ENCODE measurements around the gene DLG2. TPM values are rescaled to one million over a fixed set of nuclear protein-coding genes. Genes with fewer than 3 reads are reported as not detected.

Gene DLG2
- total and polyA plus RNA-seq, 9 of the 15 experiments (the other 6 are each of a cell fraction or from before 2014, with no cell fraction given) = 0.52 to 1.6 (median 0.95) TPM

DNA sequence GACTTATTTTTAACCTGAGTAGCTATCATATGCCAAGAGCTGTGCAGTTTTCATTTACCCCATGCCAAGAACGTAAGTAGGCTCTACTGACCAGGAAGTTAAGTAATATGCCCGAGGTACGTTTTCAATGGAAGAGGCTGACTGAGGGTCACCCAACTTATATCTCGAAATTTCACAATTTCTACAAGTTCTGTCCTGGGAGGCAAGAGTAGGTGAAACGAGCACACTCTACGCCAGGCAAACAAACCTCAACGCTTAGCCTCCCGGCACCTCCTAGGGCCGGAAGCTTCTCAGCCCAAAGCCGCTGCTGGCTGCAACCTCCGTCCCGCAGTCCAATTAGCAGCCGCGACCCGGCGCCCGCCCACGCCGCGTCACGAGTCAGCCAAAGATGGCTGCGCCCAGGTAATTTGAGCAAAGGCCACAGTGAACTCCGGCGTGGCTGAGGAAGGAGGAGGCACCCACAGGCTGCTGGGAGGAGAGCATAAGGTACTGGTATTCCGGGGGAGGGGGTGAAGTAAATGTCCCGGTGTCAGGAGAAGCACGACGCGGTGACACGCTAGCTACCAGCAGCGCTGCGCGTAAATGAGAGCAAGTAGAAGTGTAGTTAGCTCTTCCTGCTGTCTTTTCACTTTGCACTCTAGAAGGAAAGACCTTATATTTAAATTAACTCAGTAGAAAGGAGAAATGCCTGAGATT, 20.6 kb upstream of the DLG2 start, which contains the start of gene TMEM126A (continued):
- TF ChIP-seq SAFB2 (IDR thresholded peaks at IDR 0.05; ENCODE audit: borderline replicate concordance, low read depth, low read length, severe bottlenecking) = no peak
- TF ChIP-seq, protein P1, sequence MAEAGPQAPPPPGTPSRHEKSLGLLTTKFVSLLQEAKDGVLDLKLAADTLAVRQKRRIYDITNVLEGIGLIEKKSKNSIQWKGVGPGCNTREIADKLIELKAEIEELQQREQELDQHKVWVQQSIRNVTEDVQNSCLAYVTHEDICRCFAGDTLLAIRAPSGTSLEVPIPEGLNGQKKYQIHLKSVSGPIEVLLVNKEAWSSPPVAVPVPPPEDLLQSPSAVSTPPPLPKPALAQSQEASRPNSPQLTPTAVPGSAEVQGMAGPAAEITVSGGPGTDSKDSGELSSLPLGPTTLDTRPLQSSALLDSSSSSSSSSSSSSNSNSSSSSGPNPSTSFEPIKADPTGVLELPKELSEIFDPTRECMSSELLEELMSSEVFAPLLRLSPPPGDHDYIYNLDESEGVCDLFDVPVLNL (CRISPR knock-in tag; IDR thresholded peaks at IDR 0.05; ENCODE audit: low read depth) = 0 out of 2 replicates have a peak, but pooled peaks have one; percentile 63
- TF ChIP-seq CREBBP (IDR thresholded peaks at IDR 0.05; ENCODE audit: low read depth, low read length) = no peak
- no peak for TF ChIP-seq XRCC4 (IDR thresholded peaks at IDR 0.05; ENCODE audit: extremely low read depth, insufficient read depth, insufficient read length)
- TF ChIP-seq, protein P2, sequence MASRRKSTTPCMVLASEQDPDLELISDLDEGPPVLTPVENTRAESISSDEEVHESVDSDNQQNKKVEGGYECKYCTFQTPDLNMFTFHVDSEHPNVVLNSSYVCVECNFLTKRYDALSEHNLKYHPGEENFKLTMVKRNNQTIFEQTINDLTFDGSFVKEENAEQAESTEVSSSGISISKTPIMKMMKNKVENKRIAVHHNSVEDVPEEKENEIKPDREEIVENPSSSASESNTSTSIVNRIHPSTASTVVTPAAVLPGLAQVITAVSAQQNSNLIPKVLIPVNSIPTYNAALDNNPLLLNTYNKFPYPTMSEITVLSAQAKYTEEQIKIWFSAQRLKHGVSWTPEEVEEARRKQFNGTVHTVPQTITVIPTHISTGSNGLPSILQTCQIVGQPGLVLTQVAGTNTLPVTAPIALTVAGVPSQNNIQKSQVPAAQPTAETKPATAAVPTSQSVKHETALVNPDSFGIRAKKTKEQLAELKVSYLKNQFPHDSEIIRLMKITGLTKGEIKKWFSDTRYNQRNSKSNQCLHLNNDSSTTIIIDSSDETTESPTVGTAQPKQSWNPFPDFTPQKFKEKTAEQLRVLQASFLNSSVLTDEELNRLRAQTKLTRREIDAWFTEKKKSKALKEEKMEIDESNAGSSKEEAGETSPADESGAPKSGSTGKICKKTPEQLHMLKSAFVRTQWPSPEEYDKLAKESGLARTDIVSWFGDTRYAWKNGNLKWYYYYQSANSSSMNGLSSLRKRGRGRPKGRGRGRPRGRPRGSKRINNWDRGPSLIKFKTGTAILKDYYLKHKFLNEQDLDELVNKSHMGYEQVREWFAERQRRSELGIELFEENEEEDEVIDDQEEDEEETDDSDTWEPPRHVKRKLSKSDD (conservative IDR thresholded peaks at IDR 0.05; ENCODE audit: low read length) = 0 out of 2 replicates have a peak, but pooled peaks have one; percentile 12
- no peak for TF ChIP-seq DDX20 (tag; IDR thresholded peaks at IDR 0.05; ENCODE audit: low read depth)
- TF ChIP-seq NR2C1 (IDR thresholded peaks at IDR 0.05) = peak; percentile 70
- TF ChIP-seq NR2C1 (tag; IDR thresholded peaks at IDR 0.05) = peak; percentile 83
- TF ChIP-seq MBD1 (CRISPR knock-in tag; IDR thresholded peaks at IDR 0.05) = no peak
- no peak for TF ChIP-seq RBM15 (IDR thresholded peaks at IDR 0.05; ENCODE audit: insufficient read depth, low read length)
- TF ChIP-seq, protein P3, sequence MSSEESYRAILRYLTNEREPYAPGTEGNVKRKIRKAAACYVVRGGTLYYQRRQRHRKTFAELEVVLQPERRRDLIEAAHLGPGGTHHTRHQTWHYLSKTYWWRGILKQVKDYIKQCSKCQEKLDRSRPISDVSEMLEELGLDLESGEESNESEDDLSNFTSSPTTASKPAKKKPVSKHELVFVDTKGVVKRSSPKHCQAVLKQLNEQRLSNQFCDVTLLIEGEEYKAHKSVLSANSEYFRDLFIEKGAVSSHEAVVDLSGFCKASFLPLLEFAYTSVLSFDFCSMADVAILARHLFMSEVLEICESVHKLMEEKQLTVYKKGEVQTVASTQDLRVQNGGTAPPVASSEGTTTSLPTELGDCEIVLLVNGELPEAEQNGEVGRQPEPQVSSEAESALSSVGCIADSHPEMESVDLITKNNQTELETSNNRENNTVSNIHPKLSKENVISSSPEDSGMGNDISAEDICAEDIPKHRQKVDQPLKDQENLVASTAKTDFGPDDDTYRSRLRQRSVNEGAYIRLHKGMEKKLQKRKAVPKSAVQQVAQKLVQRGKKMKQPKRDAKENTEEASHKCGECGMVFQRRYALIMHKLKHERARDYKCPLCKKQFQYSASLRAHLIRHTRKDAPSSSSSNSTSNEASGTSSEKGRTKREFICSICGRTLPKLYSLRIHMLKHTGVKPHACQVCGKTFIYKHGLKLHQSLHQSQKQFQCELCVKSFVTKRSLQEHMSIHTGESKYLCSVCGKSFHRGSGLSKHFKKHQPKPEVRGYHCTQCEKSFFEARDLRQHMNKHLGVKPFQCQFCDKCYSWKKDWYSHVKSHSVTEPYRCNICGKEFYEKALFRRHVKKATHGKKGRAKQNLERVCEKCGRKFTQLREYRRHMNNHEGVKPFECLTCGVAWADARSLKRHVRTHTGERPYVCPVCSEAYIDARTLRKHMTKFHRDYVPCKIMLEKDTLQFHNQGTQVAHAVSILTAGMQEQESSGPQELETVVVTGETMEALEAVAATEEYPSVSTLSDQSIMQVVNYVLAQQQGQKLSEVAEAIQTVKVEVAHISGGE (CRISPR knock-in tag; IDR thresholded peaks at IDR 0.05) = no peak
- TF ChIP-seq YY1 (IDR thresholded peaks at IDR 0.05; ENCODE audit: borderline replicate concordance in 1 of 3, control insufficient read depth in 1 of 3, extremely low read depth in 1 of 3, insufficient read depth in 3 of 3, insufficient read length in 1 of 3, insufficient replicate concordance in 2 of 3, low read depth in 1 of 3, low read length in 2 of 3) = peak; percentile 88 to 99 (median 97)
- no peak for TF ChIP-seq NR3C1 (CRISPR knock-in tag; IDR thresholded peaks at IDR 0.05)
- TF ChIP-seq CCAR2 (IDR thresholded peaks at IDR 0.05; ENCODE audit: low read depth, low read length) = no peak
- no peak for TF ChIP-seq TCF3 (CRISPR knock-in tag; IDR thresholded peaks at IDR 0.05)
- TF ChIP-seq HMG20B (CRISPR knock-in tag; IDR thresholded peaks at IDR 0.05) = no peak
- peak; percentile 95 for TF ChIP-seq ETV1 (tag; conservative IDR thresholded peaks at IDR 0.05; ENCODE audit: low read depth)

Data from K562 (cell line).